ENCODE measurements around the gene RAB3IL1. TPM values are rescaled to one million over a fixed set of nuclear protein-coding genes. Genes with fewer than 3 reads are reported as not detected.
A peak's percentile ranks its signal among the peaks of the same experiment; 100 is the strongest.
"Not testable (repeated sequence)": the region's sequence is repeated elsewhere in the genome, so short reads cannot be mapped to it uniquely, and the experiment has no call there.

RAB3IL1 gene
- total RNA-seq, result 1.9 and 11.3 TPM in 2 replicates

GRCh38 chr11:61917334-61918109, at the start of gene RAB3IL1:
TSS of gene RAB3IL1 (minus strand) at chr11:61917566. CDS start at chr11:61917367, 199 bp downstream.
- peak in 1 of 2 donors; percentile 51 for DNase-seq (ENCODE audit: low read depth in 2 of 2)

- no peak for DNase-seq (ENCODE audit: low read depth in 2 of 2)
Observed at GRCh38 chr11:61966734-61967115, 49.4 kb upstream of the RAB3IL1 start.

- DNase-seq (ENCODE audit: low read depth in 2 of 2), result not testable (repeated sequence)
Observed at GRCh38 chr11:61964666-61965271, 47.4 kb upstream of the RAB3IL1 start.

- DNase-seq (ENCODE audit: low read depth in 2 of 2), result no peak
Observed at GRCh38 chr11:61964058-61964665, 46.8 kb upstream of the RAB3IL1 start.

- DNase-seq (ENCODE audit: low read depth in 2 of 2), result peak in 1 of 2 donors; percentile 63
Observed at GRCh38 chr11:61963282-61964057, 46.1 kb upstream of the RAB3IL1 start.

- no peak for DNase-seq (ENCODE audit: low read depth in 2 of 2)
Observed at GRCh38 chr11:61963016-61963281, 45.6 kb upstream of the RAB3IL1 start.

- no peak for DNase-seq (ENCODE audit: low read depth in 2 of 2)
Observed at GRCh38 chr11:61962213-61963015, 45.0 kb upstream of the RAB3IL1 start.

- no peak for DNase-seq (ENCODE audit: low read depth in 2 of 2)
Observed at GRCh38 chr11:61961570-61962212, 44.3 kb upstream of the RAB3IL1 start.

- no peak for DNase-seq (ENCODE audit: low read depth in 2 of 2)
Observed at GRCh38 chr11:61960532-61960931, 43.2 kb upstream of the RAB3IL1 start.

GRCh38 chr11:61959678-61960077, 42.3 kb upstream of the RAB3IL1 start:
- no peak for DNase-seq (ENCODE audit: low read depth in 2 of 2)

- no peak for DNase-seq (ENCODE audit: low read depth in 2 of 2)
Observed at GRCh38 chr11:61959114-61959513, 41.7 kb upstream of the RAB3IL1 start.

GRCh38 chr11:61958590-61958989, 41.2 kb upstream of the RAB3IL1 start:
- no peak for DNase-seq (ENCODE audit: low read depth in 2 of 2)

GRCh38 chr11:61957021-61957770, 39.8 kb upstream of the RAB3IL1 start:
- no peak for DNase-seq (ENCODE audit: low read depth in 2 of 2)

GRCh38 chr11:61956191-61957020, 39.0 kb upstream of the RAB3IL1 start:
- no peak for DNase-seq (ENCODE audit: low read depth in 2 of 2)

- DNase-seq (ENCODE audit: low read depth in 2 of 2), result no peak
Observed at GRCh38 chr11:61955422-61956135, 38.2 kb upstream of the RAB3IL1 start.

GRCh38 chr11:61954851-61955421, 37.6 kb upstream of the RAB3IL1 start:
- DNase-seq (ENCODE audit: low read depth in 2 of 2), result no peak

GRCh38 chr11:61954106-61954850, 36.9 kb upstream of the RAB3IL1 start:
- no peak for DNase-seq (ENCODE audit: low read depth in 2 of 2)
